GM19239 (cell line): ENCODE results near the gene SMIM41.
A peak's percentile ranks its signal among the peaks of the same experiment; 100 is the strongest.

ENCODE experiments used
- DNase-seq: peaks from one replicate; pipeline ENCODE4 v3.0.0; 2011; ENCODE audit warnings: low spot score; ENCODE audit not compliant: insufficient read length
- FAIRE-seq: peaks from 2 replicates; lab custom pipeline; 2011; peaks lifted over from hg19 to GRCh38; lab: Jason Lieb, UNC

SMIM41 gene

DNA sequence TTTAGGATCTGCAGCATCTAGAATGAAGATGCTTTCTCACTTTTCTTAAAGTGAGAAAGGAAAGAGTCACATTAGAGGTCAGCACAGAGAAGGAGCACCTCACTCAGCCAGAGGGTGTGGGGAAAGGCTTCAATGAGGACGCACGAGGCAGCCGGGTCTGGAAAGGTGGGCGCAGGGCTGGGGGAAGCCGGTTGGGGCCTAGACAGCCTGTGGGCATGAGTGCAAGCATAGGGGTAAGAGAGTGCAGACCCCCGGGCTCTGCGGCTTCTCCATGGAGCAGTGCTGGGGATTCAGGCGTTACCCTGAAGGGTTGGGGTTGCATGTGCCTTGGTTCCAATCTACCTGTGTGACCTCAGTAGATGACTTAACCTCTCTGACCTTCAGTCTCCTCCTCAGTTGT is 62.4 kb downstream of the SMIM41 start:
- FAIRE-seq (no peak), DNase-seq (no peak)

DNA sequence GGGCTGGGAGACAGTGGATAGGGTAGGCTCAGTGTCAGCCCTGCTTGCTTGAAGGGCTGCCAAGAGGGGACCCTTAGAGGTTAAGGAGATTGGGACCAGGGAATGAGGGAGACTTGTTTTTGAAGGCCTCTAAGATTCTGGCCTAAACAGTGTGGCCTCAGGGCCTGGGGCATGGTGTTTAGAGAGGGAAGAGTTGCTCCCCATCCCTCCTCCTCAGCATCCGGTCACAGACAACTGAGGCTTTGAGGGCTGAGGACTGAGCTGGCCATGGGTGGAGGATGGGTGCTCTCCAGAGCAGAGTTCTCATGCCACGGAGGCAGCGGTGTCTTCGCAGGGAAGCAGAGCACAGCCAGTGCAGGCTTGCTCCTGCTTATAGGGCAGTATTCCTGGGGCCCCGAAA is 62.9 kb downstream of the SMIM41 start:
- FAIRE-seq: no peak
- no peak for DNase-seq

DNA sequence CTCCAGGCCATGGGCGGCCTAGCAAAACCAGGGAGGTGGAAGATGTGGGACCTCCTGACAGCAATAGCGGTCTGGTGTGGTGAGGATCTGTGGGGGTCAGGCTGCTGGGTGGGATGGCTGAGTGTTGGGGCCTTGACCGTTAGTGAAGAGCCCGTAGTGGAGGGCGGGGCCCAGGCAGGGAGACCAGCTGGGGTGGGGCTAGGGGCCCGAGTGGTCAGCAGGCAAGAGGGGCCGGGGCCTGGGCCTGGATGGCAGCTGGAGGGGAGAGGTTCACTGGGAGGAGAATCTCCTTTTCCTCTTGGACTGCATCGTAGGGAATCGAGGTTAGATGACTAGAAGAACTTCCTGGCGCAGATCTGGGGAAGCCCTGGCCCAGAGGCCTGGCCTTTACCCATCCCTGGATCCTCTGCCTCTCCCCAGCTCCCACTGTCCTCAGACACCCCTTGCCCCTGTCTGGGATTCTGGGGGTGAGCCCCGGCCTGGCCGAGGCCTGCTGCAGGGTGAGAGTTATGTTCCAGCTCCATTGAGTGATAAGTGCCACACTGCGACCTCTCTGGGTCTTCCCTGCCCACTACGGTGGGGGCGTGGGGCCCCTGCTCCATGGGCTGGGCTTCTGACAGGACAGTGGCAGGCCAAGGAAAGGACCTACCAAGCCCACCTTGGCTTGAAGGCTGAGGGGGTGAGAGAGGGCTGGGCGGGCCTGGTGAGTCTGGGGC is 65.2 kb downstream of the SMIM41 start:
- FAIRE-seq (no peak), DNase-seq (no peak)

DNA sequence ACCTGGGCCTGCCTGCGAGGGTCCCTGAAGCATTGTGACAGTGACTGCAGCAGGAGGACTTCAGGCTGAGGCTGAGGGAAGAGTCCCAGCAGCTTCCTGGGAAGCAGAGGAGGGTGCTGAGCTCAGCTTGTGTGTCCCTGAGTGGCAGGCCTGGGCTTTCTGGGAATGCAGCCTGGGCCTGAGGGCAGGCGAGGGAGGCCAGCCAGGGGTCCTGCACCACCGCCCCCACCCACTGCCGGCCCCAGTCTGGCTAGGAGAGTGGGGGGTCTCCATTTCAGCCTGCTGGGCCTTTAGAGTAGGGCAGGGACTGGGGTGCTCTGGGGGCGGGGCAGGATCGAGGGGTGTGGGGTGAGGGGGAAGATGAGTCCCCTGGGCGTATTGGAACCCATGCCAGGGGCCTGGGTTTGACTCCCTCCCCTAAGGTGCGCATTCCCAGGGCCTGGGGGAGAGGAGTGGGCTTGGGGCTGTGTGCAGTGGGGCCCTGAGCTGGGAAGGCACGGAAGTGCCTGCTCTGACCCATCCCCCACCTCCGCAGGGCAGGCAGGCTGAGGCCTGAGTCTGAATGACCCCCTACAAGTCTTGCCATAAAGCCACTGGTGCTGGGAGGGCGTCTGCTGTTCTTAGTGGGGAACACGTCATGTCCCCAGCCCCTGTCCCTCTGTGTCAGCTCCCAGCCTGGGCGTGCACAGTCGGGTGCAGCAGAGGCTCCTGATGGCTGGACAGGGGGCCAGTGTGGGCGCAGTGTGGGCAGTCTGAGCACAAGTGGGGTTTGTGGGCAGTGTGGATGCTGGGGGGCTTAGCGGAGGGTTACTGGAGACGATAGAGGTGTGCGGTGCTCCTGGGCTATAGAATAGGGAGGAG is 66.0 kb downstream of the SMIM41 start:
- FAIRE-seq: no peak

DNA sequence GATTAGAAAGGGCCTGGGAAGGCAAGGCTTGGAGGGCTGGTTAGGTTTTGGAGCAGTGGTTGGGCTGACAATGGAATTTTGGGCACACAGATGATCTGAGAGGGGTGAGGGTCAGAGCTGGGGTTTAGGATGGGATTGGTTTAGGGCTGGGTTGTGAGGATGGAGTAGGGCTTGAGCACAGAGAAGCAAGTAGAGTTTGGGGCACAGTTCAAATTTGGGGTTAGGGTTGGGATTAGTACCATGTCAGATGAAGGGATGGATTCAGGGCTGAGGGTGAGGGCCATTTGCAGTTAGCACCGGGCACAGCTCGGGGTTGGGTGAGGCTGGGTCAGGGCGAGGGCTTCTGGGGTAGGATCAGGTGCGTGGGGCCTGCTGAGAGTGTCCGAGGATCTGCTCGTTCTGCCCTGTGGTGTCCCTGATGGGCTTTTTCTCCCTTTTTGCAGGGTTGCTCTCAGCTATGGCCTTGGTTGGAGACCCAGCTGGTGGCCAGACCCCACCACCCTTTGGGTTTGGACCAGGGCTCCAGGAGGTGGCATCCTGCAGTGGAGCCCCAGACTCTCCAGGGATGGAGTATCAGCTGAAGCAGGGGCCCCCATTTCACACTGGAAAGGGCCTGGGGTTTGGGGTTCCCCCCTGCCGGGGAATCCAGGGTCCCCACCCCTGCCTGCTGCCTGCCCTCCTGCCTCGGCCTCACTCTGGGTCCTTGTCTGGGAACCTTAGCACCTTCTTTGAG is 66.8 kb downstream of the SMIM41 start:
- no peak for FAIRE-seq
- no peak for DNase-seq

More for the DNA sequence above, 66.0 kb downstream of the SMIM41 start:
- no peak for DNase-seq

DNA sequence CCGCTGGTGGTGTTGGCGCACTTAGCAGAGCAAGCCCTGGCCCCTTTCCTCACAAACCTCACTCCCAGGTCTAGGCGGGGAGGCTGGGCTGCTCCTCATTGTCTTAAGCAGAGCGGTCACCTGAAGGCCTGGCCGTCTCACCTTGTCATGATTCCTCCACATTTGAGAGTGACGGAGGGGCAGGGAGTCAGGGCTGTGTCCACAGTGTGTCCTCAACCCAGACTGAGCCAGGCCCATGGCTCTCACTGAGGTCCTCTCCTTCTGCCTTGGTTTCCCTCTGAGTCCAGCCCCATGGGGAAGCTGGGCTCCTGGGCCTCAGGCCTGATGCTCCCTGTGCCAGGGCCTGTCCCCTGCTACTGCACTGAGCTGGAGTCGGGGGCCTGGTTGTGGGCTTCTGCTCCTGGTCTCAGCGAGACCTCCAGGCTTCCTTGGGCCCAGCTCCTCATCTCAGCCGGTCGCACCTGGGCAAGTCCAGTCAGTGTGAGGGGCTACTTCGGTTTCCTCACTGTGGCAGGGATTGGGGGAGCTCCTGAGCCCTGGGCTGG is 67.4 kb downstream of the SMIM41 start:
- FAIRE-seq (no peak), DNase-seq (no peak)

DNA sequence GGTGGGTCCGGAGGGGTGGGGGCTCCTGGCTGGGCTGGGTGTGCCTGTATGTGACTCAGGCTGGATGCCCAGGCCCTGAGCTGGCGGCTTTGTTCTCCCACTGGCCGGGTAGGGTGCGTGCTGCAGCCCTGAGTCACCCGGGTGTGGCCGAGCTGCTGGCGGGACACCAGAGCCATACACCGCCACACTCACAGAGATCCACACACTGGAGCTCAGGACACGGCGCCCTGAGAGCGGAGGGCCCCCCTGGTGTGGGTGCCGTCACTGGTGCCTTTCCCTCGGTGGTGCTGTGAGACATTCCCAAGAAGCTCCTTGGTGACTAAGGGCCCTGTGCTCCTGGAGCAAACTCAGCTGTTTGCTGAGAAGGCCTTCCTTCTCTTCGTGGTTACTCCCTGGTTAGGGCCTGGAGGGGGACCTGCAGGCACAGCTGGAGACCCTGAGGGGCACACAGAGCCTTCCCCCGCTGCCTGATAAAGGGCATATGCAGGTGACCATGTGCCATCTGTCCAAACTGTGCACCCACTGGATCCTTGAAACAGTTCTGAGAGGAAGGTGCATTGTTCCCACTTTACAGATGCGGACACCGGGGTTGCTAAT is 68.0 kb downstream of the SMIM41 start:
- DNase-seq (no peak), FAIRE-seq (no peak)

DNA sequence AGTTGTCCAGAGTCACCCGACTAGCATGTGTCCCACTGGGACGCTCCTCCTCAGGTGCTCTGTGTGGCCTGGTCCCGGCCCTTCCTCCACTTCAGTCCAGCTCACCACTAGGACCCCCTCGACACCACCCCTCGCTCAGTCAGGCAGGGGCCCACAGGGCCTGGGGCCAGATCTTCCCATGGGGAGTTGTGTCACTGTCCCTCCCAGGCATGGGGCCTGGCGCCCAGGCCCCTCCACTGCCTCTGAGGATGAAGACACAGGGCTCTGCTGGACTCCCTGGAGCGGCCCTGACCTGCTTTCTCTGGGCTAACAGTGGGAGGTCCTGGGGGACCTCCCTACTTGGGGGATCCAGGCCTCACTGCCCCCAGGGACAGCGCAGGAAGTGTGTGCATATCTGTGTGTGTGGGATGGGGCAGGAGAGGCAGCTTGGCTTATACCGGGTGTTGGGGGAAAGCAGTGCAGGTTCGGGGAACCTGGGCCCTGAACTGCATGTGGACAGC is 68.5 kb downstream of the SMIM41 start:
- DNase-seq (no peak), FAIRE-seq (no peak)

DNA sequence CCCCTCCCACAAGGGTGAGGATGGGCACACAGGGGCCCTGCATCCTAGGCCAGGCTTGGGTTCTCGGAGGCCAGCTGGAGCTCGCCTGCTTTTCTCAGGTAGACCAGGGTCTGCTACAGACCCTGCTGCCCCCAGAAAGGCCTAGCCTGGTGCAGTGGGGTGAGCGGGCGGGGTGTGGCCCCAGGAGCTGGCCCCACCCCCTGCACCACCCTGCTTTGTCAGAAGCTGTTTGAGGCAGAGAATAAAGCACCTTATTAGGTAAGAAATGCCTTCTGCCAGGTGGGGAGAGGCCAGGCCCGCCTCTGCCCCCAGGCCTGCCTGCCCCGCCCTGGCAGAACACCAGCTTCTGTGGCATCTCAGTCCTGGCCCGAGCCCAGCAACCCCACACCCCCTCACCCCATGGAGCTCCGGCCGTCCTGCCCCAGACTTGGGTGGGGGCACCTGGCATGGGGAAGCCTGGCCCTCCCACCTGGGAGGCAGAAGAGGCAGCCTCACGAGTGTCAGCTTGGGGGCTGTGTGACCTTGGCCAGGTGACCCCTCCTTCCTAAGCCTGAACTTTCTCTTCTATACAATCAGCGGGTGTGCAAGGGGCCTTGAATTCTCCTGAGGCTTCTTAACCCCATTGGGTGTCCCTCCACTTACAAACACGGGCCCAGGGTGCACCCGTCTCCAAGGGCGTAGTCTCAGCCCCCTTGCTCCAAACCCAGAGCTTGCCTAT is 69.1 kb downstream of the SMIM41 start:
- FAIRE-seq: no peak
- DNase-seq: no peak

DNA sequence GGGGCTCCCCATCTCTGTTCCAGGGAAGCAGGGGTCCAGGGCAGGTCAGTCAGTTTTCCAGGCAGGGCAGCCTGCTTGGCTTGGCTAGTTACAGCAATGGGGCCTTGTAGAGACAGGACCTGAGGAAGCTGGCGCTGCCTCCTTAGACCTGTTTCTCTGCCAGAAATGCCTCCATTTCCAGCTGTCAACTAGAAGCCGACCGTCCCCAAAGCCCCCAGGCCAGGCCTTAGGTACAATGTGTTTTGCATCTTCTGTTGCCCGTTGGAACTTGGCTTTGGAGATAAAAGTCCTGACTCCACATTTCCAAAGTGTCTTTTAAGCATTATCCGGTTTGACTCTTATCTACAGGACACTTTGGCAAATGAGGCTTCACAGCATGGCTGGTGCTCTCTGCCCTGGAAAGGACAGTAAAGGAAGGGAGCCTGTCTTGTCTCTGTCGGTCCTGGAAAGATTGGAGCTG is 69.7 kb downstream of the SMIM41 start:
- FAIRE-seq (no peak), DNase-seq (no peak)

DNA sequence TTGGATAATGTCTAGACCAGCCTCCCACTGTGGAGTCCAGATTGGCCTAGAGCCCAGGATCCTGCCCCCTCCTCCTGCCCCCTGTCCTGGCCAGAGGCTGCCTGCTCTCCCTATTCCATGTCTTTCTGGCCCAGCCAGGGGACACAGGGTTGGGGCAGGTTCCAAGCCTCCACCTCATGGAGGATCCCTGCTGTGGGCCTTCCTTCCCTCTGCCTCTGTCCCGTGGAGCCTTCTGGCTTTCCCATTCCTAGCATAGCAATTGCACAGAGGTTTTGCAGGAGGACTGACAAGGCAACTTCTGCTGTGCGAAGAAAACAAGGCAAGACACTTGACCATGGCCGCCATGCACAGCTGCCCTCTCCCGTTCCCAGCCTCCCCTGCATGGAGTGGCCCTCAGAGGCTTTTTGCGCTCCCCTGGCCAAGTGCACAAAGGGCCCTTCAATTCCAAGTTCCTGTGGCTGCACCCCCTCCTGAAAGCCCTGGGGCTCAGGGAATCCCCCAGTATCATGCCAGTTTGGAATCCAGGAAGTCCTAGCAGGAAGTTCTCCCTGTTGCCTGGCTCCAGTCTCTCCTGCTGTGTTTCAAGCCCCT is 70.2 kb downstream of the SMIM41 start:
- DNase-seq (no peak), FAIRE-seq (no peak)

DNA sequence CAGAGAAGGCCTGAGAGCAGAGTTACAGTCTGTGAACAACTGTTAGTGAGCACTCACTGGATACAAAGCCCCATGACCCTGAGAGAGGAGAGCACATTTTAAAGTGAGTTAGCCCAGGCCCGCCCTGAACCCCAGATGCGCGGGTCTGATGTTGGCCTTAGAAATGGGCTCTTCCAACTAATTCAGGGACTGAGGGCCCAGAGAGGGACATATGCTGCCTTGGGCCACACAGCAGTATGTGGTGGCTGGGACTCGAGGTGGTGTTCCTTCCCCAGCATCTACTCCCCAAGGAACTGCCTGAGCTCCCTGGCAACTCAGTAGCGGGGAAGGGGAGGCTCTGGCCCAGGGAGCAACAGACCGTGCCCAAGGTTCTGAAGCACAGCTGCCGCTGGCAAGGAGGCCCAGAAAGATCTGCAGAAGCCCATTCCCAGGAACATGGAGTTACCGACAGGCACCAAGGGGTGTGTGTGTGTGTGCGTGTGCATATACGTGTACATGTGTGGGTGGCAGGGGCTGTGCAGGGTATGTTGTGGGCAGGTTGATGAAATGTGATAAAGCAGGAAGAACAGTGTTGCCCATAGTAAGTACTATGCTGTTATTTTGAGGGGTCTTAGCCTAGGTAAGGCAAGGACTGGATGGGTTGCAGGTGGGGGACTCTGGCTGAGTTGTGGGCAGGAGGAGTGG is 71.8 kb downstream of the SMIM41 start:
- DNase-seq (no peak), FAIRE-seq (no peak)

DNA sequence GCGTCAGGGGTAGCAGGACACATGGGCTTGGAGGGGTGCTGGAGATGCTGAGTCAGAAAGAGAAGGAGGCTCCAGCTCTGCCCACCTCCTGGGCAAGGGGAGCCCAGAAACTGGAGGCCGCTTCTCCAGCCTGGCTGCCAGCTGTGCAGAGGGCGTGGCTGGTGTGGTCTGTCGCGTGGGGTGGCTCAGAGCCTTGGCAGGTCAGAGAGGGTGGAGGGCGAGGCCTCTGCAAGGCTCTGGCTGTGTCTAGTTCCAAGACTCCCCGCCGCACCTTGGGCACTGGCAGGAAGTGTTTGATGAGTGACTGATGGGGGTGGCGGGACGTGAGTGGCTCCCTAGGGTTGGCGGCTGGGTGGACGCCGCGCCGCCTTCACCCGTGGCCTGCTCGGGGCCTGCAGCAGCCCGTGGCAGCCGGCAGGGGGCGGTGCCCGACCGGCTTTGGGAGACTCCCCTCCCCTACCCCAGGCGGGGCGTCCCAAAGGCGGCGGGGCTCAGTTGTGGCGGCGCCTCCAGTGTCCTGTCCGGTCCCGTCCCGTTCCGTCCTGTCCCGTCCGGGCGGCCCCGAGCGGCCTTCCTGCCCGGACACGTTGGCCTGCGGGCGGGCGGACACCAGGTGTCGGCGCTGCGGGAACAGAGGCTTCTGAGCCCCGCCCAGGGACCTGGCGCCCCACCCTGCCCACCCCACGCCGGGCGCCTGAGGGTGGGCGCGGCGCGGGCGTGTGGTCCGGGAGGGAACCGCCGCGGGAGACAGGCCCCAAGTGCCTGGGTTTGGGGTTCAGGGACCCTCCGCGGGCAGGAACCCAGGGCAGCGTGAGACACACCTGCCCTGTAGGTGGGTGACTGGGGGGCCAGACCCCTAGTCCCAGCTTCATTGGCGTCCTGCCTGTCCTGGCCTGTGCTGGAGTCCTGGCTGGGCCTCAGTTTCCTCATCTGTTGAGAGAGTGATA is 72.6 kb downstream of the SMIM41 start:
- peak; percentile 73 for DNase-seq
- no peak for FAIRE-seq

DNA sequence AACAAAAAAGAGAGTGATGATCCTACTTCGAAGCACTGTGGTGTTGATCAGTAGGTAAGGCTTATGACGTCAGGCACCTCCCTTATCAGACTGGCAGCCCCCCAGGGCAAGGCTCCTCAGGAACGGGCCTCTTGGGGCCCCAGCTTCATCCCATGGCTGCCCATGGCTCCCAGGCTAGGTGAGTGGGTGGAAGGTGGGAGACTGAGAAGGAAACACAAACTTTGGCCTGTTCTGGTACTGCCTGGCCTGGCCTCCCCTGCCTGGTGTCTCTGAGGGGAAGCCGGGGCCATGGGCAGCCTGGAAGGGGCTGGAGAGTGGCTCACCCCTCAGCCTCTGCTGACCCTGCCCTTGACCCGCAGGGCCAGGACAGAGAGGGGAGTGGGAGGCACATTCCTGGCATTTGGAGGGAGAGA is 73.4 kb downstream of the SMIM41 start:
- DNase-seq (no peak), FAIRE-seq (no peak)

DNA sequence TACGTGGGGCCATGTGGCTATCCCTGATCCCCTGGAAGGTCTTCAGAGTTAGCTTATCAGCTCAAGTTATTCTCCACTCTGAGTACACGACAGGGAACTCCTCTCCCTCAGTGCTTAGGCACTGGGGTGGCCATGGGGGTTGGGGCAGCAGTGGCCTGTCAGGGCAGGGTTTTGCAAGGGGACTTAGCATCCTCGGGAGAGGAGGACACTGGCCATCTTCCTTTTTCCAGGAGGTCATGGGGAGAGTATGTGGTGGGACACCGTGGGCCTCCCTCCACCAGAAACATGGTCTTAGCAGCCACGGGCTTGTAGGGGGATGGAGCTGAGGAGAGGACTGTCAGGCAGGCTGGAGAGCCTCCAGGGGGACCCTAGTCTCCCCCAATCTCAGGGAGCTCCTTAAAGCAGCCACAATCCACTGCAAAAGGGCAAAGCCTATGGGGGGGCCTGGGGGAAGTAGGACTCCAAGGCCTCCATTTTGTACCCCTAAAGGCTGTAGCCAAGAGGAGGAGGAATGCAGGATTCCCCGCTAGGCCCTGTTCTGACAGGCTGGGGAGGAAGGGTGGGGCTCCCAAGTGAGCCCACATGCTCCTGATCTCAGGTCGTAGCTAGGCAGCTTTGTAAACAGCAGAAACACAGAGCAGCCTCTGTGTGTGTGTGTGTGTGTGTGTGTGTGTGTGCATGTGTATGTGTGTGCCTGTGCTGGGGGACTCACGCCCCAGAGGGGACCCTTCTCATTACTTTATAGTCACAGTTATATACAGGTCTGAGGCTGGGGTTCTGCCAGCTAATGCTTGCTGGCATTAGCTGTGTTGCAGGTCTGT is 75.8 kb downstream of the SMIM41 start:
- DNase-seq (no peak), FAIRE-seq (no peak)

DNA sequence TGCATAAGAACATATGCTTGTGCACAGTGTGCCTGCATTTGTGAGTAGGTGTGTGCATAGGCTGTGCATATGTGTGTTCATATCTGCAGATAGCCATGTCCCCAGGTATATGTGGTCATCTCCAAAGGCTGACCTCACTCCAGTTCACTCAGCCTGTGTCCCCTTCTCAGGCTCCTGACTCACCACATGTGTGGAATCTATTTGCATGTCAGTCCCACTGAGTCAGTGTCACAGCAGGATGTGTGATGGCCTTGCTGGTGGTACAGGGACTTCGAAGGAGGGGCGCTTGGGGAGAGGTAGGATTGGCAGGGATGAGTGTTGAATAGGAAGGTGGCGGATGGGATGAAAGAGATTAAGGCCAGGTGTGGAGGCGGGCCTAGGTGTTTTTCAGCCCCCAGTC is 76.8 kb downstream of the SMIM41 start:
- FAIRE-seq (no peak), DNase-seq (no peak)
